Measurements from ENCODE around the gene RAB1A. TPM values are rescaled to one million over a fixed set of nuclear protein-coding genes. Genes with fewer than 3 reads are reported as not detected.

The RAB1A gene
- total and polyA plus RNA-seq, 9 of the 15 experiments (the other 6 are each of a cell fraction or from before 2014, with no cell fraction given), result 43.8 to 163 (median 67.7) TPM

DNA sequence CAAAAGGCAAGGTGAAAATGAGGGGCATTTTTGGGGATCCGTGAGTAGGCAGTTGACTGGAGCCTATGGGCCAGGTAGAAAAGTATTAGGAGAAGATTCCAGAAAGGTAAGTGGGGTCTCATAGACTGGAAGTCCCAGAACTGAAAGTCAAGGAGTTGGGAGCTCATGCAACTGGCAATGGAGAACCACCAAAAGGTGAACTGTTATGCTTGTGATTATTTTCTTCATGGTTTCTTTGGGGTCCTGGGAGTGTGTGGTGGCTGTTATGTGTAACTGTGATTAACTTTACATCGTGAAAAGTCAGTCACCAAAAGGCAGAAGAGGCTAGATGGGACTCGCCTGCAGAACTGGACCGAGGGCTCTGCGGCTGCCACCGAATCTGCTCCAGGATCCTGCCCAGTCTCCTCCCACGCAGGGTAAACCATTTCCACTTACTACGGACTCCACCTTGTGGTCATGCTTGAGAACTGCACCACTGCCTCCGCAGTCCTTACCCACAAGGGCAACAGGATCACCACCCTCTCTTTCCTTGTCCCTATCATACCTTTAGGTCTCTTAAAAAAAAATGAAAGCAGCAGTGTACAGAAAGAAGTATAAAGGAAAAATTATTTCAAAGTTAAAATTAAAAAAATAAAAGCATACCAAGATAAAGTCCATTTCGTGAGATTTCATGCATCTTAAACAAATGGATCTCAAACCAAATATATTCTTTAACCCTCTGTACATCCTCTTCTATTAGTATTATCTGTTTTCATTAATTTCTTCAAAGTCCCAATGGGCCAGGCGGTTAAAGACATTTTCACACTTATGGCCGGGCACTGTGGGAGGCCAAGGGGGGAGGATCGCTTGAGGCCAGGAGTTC lies 89.3 kb downstream of the RAB1A start (continued):
- TF ChIP-seq MYC (IDR thresholded peaks at IDR 0.05; ENCODE audit: low read depth, low read length) (no peak), MYC (CRISPR knock-in tag; IDR thresholded peaks at IDR 0.05; ENCODE audit: borderline replicate concordance, low read depth) (no peak), TAF15 (IDR thresholded peaks at IDR 0.05; ENCODE audit: low read depth, low read length) (no peak), ZBTB7A (IDR thresholded peaks at IDR 0.05; ENCODE audit: borderline replicate concordance, control insufficient read depth, low read depth, low read length) (no peak), HDAC3 (IDR thresholded peaks at IDR 0.05; ENCODE audit: borderline replicate concordance, partially characterized antibody) (peak; percentile 38), TBL1XR1 (IDR thresholded peaks at IDR 0.05; ENCODE audit: low read length in 2 of 2) (no peak), ATF7 (IDR thresholded peaks at IDR 0.05) (peak; percentile 52), ZBTB17 (CRISPR knock-in tag; IDR thresholded peaks at IDR 0.05) (no peak), HNRNPH1 (optimal IDR thresholded peaks at IDR 0.05; ENCODE audit: low read depth, low read length) (no peak), TEAD1 (CRISPR knock-in tag; IDR thresholded peaks at IDR 0.05) (no peak), NRF1 (conservative IDR thresholded peaks at IDR 0.05 in 1 of 2, IDR thresholded peaks at IDR 0.05 in 1 of 2) (peak; percentile 60 to 68)

Data from K562 (cell line).